GM19035 (cell line): ENCODE data around the gene CRHR2.
"Not testable (repeated sequence)": the region's sequence is repeated elsewhere in the genome, so short reads cannot be mapped to it uniquely, and the experiment has no call there.

ENCODE experiments used
- ATAC-seq: cut with Tn5 transposase; IDR thresholded peaks from one replicate; pipeline ENCODE4 v1.9.1; 2021; ENCODE audit not compliant: unreplicated experiment

The CRHR2 gene

DNA sequence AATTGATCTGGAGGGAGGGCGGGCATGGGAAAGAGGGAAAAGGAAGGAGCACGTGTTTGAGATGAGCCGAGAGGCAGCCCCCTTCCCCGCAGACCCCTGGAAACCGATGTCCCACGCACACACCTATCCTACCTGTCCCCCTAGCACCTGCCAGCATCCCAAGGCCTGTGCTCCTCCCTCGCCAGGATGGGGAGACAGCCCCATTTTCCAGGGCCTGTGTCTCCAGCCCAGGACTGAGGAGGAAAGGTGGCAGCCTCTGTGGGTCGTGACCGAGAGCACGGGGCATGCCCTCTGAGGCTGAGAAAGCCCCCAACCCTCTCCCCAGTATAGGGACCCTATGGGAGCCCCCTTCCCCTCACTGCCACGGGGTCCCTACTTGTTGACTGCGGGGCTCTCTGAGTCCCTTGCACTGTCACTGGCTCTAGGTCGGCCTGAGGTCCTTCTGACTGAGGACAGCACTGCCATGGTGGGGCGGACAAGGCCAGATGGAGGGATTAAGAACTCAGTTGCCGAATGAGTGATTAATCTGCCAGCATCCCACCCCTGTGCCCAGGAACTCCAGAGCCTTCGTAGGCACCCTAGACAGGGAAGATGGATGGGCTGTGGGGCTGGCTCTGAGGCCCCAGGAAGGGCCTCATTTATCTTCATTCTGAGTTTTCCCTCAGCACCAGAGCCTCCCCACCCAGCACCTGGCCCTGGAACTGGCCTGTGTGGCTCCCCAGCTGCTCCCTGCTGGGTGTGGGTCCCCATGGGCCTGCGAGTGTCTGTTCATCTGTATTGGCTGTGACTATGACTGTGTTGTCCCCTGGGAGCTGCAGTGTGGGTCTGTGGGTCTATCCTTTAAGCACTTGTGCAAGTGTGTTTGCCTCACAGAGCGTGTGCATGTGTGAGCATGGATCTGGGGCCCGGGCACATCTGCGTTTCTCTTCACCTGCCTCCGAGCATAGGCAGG lies 26.0 kb downstream of the CRHR2 start:
- no peak for ATAC-seq

DNA sequence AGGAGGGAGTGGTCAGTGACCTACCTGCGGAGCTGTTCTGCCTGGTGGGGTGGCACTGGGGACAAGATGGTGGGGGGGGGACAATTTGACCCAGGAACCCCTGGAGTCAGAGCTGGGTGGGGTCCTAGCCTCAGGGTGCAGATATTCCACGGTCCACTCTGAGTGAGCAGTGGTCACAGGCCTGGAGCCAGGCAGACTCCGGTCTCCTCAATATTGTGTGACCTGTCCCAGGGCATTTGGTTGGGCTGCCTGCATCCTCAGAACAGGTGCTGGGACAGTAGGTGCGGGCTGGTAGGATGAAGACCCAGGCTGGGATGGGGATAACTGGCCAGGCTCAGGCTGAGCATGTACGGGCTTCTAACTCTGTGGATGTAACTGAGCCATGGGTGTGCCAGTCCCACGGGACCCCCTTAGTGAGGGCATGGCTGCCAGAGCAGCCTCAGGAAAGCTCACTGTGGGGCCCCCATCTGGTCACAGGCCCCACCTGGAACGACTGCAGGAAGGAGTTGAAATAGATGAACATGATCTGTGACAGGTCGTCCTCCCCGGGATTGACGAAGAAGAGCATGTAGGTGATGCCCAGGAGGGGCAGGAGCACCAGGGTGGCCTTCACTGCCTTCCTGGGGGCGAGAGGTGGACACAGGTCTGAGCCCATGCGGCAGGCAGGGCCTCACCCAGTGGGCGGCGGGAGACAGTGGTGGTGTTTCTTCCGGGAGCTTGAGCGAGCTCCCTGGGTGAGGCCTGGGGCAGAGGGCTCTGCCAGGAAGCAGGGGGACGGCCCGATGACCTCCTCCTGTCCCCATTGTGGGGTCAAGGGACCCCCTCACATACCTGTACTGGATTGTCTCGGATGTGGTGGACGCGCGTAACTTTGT lies 26.9 kb downstream of the CRHR2 start:
- no peak for ATAC-seq

DNA sequence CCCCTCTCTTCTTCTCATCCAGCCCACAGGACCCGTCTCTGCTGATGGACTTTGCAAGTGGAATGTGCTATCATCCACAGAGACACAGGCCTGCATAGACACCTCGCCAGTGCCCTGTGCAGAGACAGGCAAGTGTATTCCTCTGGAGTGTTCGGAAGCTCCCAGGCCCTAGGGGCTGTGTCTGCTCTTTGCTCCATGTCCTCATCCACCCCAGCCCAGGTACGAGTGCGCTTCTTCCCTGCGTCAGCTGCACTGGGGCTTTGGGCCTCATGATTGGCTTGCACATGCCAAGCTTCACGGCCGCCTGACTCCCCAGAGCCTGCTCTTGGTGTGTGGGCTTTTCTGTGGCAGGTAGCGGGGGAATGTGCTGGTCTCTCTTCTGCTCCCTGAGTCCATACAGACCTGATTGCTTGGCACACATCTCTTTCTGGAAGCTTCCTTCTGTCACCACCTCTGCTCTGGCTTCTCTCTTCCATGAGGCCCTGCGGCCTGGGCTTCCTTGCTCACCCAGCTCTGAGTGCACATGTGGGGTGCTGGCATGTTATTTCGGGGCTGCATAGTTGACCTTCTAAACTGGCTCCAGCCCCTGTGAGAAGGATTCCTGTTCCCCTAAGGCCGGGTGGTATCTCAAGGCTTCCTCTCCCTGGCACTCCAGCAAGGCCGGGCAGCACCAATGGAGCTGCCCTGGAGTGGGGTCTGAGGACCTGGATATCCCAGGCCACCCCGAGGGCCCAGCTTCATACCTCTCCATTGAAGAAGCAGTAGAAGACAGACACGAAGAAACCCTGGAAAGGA lies 27.8 kb downstream of the CRHR2 start:
- no peak for ATAC-seq

DNA sequence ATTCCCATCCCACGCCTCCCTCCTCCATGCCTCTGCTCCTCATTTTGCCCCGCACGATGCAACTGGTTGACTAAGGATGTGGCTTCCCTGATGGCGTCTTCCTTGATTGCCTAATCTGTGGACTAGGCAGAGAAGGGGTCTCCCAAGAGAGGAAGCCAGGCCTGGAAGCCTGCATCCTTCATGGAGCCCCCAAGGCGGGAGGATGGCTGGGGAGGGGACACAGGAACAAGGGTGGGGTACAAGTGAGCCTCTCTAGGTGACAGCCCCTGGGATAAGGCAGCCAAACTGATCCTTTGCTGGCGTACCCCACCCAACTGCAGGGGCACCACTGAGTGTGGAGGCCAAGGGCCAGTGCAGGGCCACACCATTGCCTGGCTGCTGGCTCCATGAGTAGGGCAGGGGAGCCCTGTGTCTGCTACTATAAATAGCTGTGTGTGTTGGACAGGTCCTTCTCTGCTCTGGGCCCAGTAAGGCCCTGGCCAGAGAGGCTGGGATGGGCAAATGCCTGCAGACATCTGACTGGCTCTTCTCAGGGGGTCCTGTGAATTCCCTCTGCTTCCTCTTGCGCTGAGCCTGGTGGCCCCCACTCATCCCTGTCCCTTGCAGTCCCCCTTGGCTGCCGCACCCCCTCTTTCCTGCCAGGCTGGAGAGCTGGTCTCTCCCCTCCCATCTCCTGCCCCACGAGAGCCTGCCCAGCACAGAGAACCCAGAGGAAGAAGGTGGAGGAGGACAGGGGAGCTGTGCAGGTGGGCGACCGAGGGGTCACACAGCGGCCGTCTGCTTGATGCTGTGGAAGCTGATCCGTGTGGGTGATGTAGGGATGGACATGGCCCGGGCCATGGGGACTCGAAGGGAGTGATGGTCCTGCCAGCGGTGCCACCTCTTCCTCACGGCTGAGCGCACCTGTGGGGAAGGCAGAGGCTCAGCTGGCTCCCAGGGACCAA lies 29.3 kb downstream of the CRHR2 start:
- ATAC-seq, result no peak

DNA sequence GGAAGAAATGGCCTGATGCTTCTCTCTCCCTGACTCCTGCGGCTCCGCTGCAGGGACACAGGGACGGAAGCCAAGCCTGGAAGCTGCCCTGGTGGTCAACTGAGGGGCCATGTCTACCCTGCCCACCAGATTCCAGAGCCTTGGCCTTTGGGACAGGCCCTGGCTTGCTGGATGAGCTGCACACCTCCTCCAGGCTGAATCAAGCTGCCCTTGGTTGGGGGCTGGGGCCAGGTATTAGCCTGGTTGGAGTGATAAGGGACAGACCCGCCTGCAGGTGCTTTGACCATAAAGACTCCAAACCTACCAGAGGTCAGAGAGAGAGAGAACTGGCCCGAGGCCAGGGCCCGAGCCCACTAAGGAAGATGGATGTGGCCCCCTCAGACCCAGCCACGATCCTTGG lies 30.1 kb downstream of the CRHR2 start:
- ATAC-seq, result no peak

DNA sequence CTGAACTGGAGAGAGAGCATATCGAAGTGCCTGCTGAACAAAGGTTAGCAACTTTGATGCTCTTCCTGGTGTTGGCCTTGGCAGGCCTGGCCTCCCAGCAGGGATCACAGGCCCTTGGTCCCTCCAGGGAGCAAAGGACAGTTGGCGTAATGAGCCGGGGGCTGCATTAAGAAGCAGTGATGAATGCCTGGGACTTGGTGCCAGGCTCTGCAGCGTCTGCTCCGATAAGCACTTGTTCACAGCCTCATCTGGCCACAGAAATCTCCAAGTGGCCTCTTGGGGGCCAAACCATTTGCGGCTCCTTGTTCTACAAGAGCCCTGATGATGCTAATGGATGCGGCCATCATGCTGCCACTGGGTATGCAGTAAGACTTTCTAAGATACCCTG lies 31.8 kb downstream of the CRHR2 start:
- ATAC-seq, result no peak

DNA sequence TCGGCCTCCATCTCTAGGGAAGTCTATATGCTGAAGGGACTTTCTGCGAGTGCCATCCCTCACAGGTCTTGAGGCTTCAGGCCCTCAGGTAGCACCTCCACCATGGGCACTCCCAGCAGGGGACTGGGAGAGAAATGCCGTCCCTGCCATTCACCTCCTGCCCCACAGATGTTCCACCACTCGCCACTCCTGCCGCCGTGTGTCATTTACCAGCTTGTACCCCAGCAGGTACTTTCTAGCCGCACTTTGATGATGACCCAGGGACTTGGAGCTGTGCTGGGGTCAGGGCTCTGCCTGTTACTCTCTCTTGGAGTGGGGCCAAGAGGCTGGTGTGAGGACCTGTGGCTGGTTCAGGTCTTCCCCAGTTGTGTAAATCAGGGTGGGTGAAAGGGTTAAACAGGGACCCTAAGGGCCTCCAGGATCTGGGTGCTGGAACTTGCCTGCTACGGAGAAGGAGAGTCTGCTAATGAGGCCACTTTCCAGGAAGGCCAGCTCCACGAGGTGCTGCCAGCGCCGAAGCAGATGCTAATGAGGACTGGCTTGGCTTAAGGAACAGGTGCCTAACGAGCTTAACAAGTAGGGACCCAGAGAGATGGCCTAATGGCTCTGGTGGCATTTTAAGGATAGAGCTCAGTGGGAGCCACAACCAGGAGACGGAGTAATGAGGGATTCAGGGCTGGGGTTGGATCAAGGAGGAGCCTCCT lies 32.4 kb downstream of the CRHR2 start:
- ATAC-seq, result no peak

DNA sequence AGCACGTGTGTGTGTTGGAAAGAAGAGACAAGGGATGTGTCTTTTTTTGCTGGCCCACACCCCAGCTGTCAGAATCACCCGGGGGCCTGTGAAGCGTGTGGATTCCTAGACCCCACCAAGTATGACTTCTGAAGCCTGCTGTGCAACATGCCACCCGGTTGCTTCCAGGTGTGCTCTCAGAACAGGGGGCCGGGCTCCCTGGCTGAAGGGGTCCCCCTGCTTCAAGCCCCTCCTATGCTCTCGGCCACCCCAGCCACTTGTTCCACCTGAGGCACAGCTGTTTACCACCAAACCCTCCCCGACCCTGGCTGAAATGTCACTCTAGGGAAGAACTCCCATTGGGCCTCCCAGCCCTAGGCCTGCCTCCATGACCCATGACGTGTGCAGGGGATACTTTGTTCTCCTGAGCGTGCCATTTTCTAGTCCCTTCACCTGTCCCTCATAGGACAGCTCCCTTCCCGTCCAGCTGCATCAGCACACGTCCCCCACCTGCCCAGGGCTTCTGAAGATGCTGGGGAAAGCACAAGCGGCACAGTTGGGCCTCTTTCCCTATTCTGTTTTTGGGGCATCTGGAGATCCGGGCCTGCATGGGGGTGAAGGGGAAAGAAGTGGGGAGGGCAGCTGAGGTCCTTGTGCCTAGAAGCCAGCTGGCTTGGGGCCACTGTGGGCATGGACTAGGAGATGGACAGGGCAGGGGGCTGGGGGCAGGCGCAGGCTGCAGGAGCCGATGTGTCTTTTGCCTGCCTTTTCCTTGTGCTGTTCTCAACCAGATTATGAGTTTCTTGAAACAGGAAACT lies 33.3 kb downstream of the CRHR2 start:
- no peak for ATAC-seq

DNA sequence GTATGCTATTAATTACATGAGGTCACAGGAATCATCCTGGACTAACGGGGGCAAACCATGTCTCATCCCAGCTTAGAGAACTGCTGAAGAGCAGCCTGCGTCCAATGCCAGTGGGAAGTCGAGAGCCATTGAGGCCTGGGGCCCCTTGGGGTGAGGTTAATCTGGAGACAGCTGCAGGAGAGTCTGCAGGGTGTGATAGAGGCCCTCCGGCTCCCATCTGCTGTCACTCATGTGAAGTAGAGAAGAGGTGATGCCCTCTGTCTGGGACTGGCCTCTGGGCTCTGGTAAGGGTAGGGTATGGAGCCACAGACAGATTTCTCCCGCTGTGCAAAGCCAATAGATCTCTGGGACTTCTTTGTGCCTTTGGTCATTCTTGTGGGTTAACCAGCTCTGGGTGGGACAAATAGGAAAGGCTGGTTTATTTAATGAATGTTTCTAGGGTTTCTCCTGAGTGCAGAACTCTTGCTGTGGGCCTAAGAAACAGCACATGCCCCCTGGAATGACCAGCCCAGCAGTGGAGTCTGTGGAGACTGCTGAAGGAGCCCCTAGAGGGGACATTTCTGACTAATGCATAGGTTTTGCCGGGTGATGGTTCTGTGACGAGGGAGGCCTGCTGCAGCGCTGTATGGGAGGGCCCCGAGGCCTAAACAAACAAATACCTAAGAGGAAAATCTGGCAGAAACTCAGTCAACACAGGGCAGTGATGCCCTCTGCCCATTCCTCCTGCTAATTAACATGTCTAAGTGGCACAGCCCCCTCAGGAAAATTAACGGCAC lies 34.5 kb downstream of the CRHR2 start:
- ATAC-seq, result no peak

DNA sequence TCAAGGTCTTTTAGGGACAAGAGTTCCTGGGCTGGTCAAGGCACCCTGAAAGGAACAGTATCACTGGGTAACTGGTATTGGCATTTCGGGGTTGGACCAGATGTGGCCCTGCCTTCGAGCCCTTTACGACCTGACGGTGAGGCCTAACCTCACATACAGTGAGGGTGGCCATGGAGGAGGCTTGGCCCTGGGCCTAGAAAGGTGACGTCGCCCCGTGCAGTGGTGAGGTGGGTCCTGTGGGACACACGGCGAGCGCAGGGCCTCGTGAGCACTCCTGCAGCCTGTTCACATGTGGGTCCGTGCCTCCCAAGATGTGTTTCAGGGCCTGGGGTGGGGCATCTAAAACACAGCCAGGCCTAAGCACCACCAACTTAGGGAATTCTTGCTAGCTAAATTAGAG lies 36.1 kb downstream of the CRHR2 start:
- ATAC-seq, result no peak

DNA sequence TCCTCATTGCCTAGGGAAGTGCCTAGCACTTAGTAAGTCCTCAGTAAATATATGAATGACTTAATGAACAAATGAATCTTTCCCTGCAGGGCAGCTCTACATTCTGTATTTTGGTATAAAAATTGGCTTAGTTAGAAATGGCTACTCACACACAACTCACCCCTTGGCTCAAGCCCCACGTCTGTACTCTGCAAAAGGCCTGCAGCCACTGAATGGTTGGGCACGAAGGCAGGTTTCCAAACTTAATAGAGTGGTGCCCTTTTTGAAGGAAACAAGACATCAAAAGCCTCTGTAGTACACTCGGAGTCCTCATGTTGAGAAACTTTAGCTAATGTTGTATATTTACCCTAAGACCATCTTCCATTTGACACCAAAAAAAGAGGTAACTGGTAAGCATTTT lies 36.6 kb downstream of the CRHR2 start:
- ATAC-seq, result no peak

DNA sequence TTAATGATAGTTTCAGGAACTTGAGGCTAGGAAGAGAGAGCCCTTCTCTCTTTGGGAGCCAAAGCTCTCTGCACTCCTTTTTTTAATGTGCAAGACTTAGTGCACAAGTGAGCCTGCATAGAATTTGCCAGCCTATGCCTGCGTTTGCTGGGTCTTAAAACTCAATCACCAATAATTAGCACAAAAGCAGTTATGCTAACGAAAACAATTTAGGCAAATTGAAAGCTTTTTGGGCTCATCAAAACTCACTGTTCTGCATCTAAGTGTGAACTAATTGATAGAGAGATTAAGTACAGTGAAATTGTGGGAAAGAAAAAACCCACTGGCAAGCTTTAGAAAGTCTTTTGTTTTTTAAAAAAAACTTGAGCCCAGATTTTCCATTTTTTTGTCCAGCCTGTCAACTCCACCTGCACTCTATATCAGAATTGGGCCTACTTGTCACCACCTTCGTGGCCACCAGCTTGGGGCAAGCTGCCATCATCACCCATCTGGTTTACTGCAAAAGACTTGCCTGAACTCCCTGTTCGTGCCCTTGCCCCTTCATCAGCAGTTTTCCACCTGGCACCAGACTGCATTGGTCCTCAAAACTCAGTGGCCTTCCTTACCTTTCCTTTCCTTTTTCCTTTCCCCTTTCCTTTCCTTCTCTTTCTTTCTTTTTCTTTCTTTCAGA lies 37.8 kb downstream of the CRHR2 start:
- ATAC-seq, result no peak

DNA sequence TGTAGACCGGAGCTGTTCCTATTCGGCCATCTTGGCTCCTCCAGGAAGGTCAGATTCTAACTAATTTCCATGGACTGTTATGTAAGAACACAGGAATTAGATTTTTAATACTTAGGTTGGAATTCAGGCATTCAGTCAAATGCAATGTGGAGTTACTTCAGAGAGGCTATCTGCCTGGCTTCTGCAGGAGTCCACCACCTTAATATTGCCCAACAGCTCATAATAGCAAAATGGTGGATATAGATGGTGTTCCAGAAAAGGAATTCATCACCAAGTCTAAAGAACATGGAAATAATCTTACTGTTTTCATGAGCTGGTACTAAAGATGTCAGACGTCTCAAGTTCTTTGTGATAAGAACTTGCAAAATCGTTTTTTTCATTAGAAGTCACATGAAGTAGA lies 39.5 kb downstream of the CRHR2 start:
- ATAC-seq, result no peak

DNA sequence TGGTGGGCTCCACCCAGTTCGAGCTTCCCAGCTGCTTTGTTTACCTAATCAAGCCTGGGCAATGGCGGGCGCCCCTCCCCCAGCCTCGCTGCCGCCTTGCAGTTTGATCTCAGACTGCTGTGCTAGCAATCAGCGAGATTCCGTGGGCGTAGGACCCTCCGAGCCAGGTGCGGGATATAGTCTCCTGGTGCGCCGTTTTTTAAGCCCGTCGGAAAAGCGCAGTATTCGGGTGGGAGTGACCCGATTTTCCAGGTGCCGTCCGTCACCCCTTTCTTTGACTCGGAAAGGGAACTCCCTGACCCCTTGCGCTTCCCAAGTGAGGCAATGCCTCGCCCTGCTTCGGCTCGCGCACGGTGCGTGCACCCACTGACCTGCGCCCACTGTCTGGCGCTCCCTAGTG lies 39.9 kb downstream of the CRHR2 start:
- not testable (repeated sequence) for ATAC-seq

DNA sequence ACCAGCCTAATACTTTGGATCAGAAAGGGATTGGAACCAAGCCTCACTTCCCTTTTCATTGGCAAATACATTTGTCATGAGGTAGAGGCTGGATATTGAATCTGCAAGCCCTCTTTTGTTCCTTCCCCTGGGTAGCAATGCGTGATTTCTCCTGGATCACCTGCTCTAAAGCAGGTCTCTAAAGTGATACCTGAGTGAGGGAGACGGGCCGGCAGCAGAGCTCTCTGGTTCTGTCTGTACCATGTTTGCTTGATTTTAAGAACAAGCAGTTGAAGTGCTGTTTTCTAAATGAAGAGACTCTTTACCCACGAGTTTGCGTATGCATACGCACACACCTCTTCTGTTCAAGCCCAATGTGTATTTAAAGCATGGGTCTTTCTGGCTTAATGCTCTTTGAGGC lies 46.5 kb downstream of the CRHR2 start:
- no peak for ATAC-seq

DNA sequence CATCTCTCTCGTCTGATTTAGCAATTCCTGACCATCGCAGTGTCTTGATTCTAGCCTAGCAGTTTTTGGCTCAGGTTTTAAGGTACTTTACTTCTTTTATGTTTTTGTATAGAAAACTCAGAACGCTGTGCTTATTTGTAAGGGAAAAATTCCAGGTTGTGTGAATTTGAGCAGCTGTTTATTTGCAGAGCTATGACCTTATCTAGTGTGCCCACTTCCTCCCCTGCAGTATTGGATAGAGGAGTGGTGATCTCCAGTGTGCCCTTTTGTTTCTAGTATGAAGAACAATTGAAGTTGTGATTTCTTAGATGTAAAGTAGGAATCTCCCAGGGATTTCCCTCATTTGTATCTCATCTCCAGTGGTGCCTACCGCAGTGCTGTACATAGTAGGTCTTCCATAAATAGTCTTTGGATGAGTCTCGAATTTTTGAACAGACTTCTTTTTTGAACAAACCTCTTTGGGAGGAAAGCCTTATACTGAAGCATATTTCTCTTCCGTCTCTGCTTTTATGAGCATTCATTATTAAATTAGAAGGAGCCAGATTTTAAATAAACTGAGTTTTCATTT lies 47.5 kb downstream of the CRHR2 start:
- no peak for ATAC-seq

DNA sequence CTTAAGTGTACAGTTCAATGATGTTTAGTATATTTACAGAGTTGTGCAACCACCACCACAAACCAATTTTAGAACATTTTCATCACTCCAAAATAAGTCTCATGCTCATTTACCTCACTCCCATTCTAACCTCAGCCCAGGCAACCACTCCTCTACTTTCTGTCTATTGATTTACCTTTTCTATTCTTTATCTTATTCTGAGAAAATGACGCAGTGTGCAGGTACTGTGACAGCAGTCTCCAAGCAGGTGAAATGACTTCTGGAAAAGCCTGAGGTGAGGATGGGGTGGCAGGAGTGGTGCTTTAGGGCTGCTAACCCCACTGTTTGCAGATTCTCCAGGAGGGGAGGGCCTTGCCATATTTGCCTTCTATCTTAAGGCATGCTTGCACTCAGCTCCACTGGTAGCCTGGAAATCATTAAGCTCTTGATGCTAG lies 48.0 kb downstream of the CRHR2 start:
- no peak for ATAC-seq
